22Rv1 (cell line): ENCODE results near the gene LRPAP1.

ENCODE experiments used
- H3K27ac ChIP-seq: fragments of 450-650 bp; 2 replicates; pipeline ENCODE4 v1.5.1; 2017
- CTCF ChIP-seq: fragments of 450-650 bp; IDR thresholded peaks from 2 replicates; pipeline ENCODE4 v1.5.1; 2017; ENCODE audit warnings: mild to moderate bottlenecking
- ZFX ChIP-seq: fragments of 450-650 bp; IDR thresholded peaks from 2 replicates; pipeline ENCODE4 v1.6.1; 2017; ENCODE audit warnings: antibody characterized with exemption, borderline replicate concordance

Gene LRPAP1

GRCh38 chr4:3465698-3466671 is 66.2 kb downstream of the LRPAP1 start:
- TF ChIP-seq ZFX (no peak), CTCF (peak; percentile 28)

GRCh38 chr4:3464911-3465697 is 67.1 kb downstream of the LRPAP1 start:
- TF ChIP-seq CTCF (no peak), ZFX (no peak)
- no peak overlapping the region for H3K27ac ChIP-seq

More at GRCh38 chr4:3465698-3466671, 66.2 kb downstream of the LRPAP1 start:
- H3K27ac ChIP-seq = no peak overlapping the region

GRCh38 chr4:3464349-3464905 is 67.8 kb downstream of the LRPAP1 start:
- TF ChIP-seq ZFX (no peak), CTCF (no peak)
- no peak overlapping the region for H3K27ac ChIP-seq

GRCh38 chr4:3463556-3464348 is 68.5 kb downstream of the LRPAP1 start:
- TF ChIP-seq ZFX = no peak
- TF ChIP-seq CTCF = no peak

GRCh38 chr4:3462790-3463415 is 69.3 kb downstream of the LRPAP1 start, which contains the start of gene DOK7:
Gene DOK7 (plus strand): TSS chr4:3463306. CDS start chr4:3463376, 70 bp downstream.
- TF ChIP-seq ZFX = no peak
- no peak for TF ChIP-seq CTCF
- no peak within 1 kb of the TSS for H3K27ac ChIP-seq

More at GRCh38 chr4:3463556-3464348, 68.5 kb downstream of the LRPAP1 start:
- no peak overlapping the region for H3K27ac ChIP-seq

GRCh38 chr4:3462321-3462789 is 69.9 kb downstream of the LRPAP1 start:
- H3K27ac ChIP-seq = no peak overlapping the region
- TF ChIP-seq CTCF = no peak
- TF ChIP-seq ZFX = no peak
